ENCODE results near the gene DOLK. TPM values are rescaled to one million over a fixed set of nuclear protein-coding genes. Genes with fewer than 3 reads are reported as not detected.

Gene DOLK
- total RNA-seq = 10 to 100 TPM in 3 of 4 donors, 1 to 10 TPM in 1; 5.2 to 12.7 (median 10.8) TPM

GRCh38 chr9:128947527-128948301, at the start of gene DOLK, which contains the start of gene NUP188:
DOLK (minus strand) TSS chr9:128947603; CDS start chr9:128947303, 300 bp downstream.
NUP188 (plus strand) TSS chr9:128947699; CDS start chr9:128947720, 21 bp downstream.
- Histone ChIP-seq H3K36me3 (peaks cover 18% of the 10 kb centered on the region), H3K4me3 (peak within 1 kb of the TSS; percentile 98), H3K27ac (peak within 1 kb of the TSS; percentile 97), H3K4me1 (peaks cover 26% of the 10 kb centered on the region), H3K9me3 (no peaks in the 10 kb centered on the region), H3K27me3 (no peaks in the 10 kb centered on the region)
- TF ChIP-seq EP300 (IDR thresholded peaks at IDR 0.05) = no peak
- TF ChIP-seq POLR2AphosphoS5 (IDR thresholded peaks at IDR 0.05) = peak; percentile 7 to 84 (median 42)
- TF ChIP-seq POLR2A (IDR thresholded peaks at IDR 0.05) = peak in 1 of 2 donors; percentile 91
- TF ChIP-seq CTCF (IDR thresholded peaks at IDR 0.05) = no peak
- peak; percentile 97 to 99 for DNase-seq (ENCODE audit: low spot score in 2 of 2)
- under 1% methylated on average over 58 of the region's 86 CpGs for WGBS

GRCh38 chr9:128995791-128996190, 48.4 kb upstream of the DOLK start:
- no peaks in the 10 kb centered on the region for H3K27me3 ChIP-seq
- no peaks in the 10 kb centered on the region for H3K9me3 ChIP-seq
- H3K27ac ChIP-seq = no peak overlapping the region
- DNase-seq (ENCODE audit: low spot score in 2 of 2) = no peak
- no peak overlapping the region for H3K4me3 ChIP-seq
- 85% methylated on average over 5 of the region's 5 CpGs for WGBS
- peaks cover 10% of the 10 kb centered on the region for H3K4me1 ChIP-seq
- H3K36me3 ChIP-seq = peaks cover 94% of the 10 kb centered on the region
- TF ChIP-seq POLR2A (IDR thresholded peaks at IDR 0.05) (no peak), CTCF (IDR thresholded peaks at IDR 0.05) (no peak), POLR2AphosphoS5 (IDR thresholded peaks at IDR 0.05) (no peak), EP300 (IDR thresholded peaks at IDR 0.05) (no peak)

GRCh38 chr9:128992995-128993394, 45.6 kb upstream of the DOLK start:
- peaks cover 90% of the 10 kb centered on the region for H3K36me3 ChIP-seq
- no peak for DNase-seq (ENCODE audit: low spot score in 2 of 2)
- H3K4me3 ChIP-seq = no peak overlapping the region
- H3K9me3 ChIP-seq = no peaks in the 10 kb centered on the region
- no peak for TF ChIP-seq POLR2A (IDR thresholded peaks at IDR 0.05)
- peak in 1 of 2 donors; percentile 28 for TF ChIP-seq CTCF (IDR thresholded peaks at IDR 0.05)
- TF ChIP-seq EP300 (IDR thresholded peaks at IDR 0.05) = no peak
- H3K4me1 ChIP-seq = peaks cover 8% of the 10 kb centered on the region
- no peaks in the 10 kb centered on the region for H3K27me3 ChIP-seq
- WGBS = 60% methylated on average over 7 of the region's 7 CpGs
- no peak overlapping the region for H3K27ac ChIP-seq

GRCh38 chr9:128987805-128988204, 40.4 kb upstream of the DOLK start:
- Histone ChIP-seq H3K27me3 (no peaks in the 10 kb centered on the region), H3K27ac (peak overlapping the region; percentile 51), H3K36me3 (peaks cover 85% of the 10 kb centered on the region), H3K4me3 (no peak overlapping the region), H3K9me3 (no peaks in the 10 kb centered on the region), H3K4me1 (peaks cover 13% of the 10 kb centered on the region)
- 47% methylated on average over 5 of the region's 5 CpGs for WGBS
- DNase-seq (ENCODE audit: low spot score in 2 of 2) = no peak
- TF ChIP-seq POLR2AphosphoS5 (IDR thresholded peaks at IDR 0.05) = no peak
- TF ChIP-seq CTCF (IDR thresholded peaks at IDR 0.05) = no peak
- TF ChIP-seq POLR2A (IDR thresholded peaks at IDR 0.05) = no peak
- no peak for TF ChIP-seq EP300 (IDR thresholded peaks at IDR 0.05)

- WGBS = 66% methylated on average over 5 of the region's 5 CpGs
- Histone ChIP-seq H3K9me3 (no peaks in the 10 kb centered on the region), H3K27ac (no peak overlapping the region), H3K4me1 (peaks cover 13% of the 10 kb centered on the region), H3K27me3 (no peaks in the 10 kb centered on the region), H3K36me3 (peaks cover 89% of the 10 kb centered on the region), H3K4me3 (no peak overlapping the region)
- TF ChIP-seq POLR2AphosphoS5 (IDR thresholded peaks at IDR 0.05) (no peak), EP300 (IDR thresholded peaks at IDR 0.05) (no peak), CTCF (IDR thresholded peaks at IDR 0.05) (no peak), POLR2A (IDR thresholded peaks at IDR 0.05) (no peak)
- DNase-seq (ENCODE audit: low spot score in 2 of 2) = no peak
Observed at GRCh38 chr9:128986671-128987070, 39.3 kb upstream of the DOLK start.

All from suprapubic skin (tissue), 4 donors.